GM12878 (cell line): ENCODE results near the gene CHRM3. TPM values are rescaled to one million over a fixed set of nuclear protein-coding genes. Genes with fewer than 3 reads are reported as not detected.

ENCODE experiments used
- ATAC-seq: fragments of 200-7000 bp; cut with Tn5 transposase; 3 replicates; pipeline ENCODE4 v1.9.1; 2020; ENCODE audit warnings: mild to moderate bottlenecking, moderate library complexity
- BruUV-seq: library from RNA; stranded (reverse); fragments of 400-500 nt; replicated peaks from 2 replicates; lab custom pipeline; 2021; lab: Mats Ljungman, UMichigan
- CTCF ChIA-PET: fragments of 300-600 bp; sonication (Branson Sonifier 250); formaldehyde crosslinking; extraction: SDS; loops from one replicate; lab custom pipeline; 2021; ENCODE audit warnings: inconsistent platforms; lab: Yijun Ruan, JAX
- POLR2A ChIA-PET: fragments of 350-600 bp; formaldehyde crosslinking; extraction: SDS; loops from one replicate; lab custom pipeline; 2021; ENCODE audit warnings: inconsistent platforms; lab: Charles Lee
- RAD21 ChIA-PET: fragments of 300-600 bp; sonication (Branson Sonifier 250); formaldehyde crosslinking; loops from one replicate; lab custom pipeline; 2023; ENCODE audit warnings: antibody characterized with exemption; ENCODE audit not compliant: unreplicated experiment; lab: Charles Lee
- SMC1A ChIA-PET: fragments of 300-600 bp; sonication (Branson Sonifier 250); formaldehyde crosslinking; loops from one replicate; lab custom pipeline; 2023; ENCODE audit not compliant: unreplicated experiment, uncharacterized antibody; lab: Charles Lee
- DNase-seq: peaks from one replicate; pipeline ENCODE4 v3.0.0-alpha.2; 2011; ENCODE audit warnings: low read depth, low spot score
- FAIRE-seq: peaks from 3 replicates; lab custom pipeline; 2011; peaks lifted over from hg19 to GRCh38; lab: Jason Lieb, UNC
- H2AFZ ChIP-seq: 2 replicates; pipeline ENCODE4 v1.6.0; 2011; ENCODE audit warnings: low read depth, low read length, control low read depth; ENCODE audit not compliant: control insufficient read depth
- H3K27ac ChIP-seq: 2 replicates; pipeline ENCODE4 v1.5.1; 2011; ENCODE audit warnings: control low read depth; ENCODE audit not compliant: control insufficient read depth, insufficient read depth
- H3K27me3 ChIP-seq, 2 experiments: replicated peaks in 1 of 2; 2 replicates each; pipeline versions ENCODE4 v1.6.0 to v1.6.1; 2011; ENCODE audit warnings: low read length in 1 of 2; ENCODE audit not compliant: control insufficient read depth in 2 of 2, insufficient read depth in 2 of 2
- H3K36me3 ChIP-seq, 2 experiments: 2 replicates each; pipeline ENCODE4 v1.5.1; 2011; ENCODE audit warnings: low read length in 1 of 2; ENCODE audit not compliant: control insufficient read depth in 2 of 2, insufficient read depth in 2 of 2
- H3K4me1 ChIP-seq: 2 replicates; pipeline ENCODE4 v1.6.1; 2011; ENCODE audit warnings: mild to moderate bottlenecking, low read length, moderate library complexity, mixed read lengths; ENCODE audit not compliant: control insufficient read depth, insufficient read depth
- H3K4me2 ChIP-seq: 2 replicates; pipeline ENCODE4 v1.6.0; 2011; ENCODE audit warnings: control low read depth; ENCODE audit not compliant: control insufficient read depth, insufficient read depth
- H3K4me3 ChIP-seq: fragments of 200-600 bp; sonication (generic); 2 replicates; pipeline ENCODE4 v1.5.1; 2016
- H3K79me2 ChIP-seq: 2 replicates; pipeline ENCODE4 v1.6.0; 2011; ENCODE audit warnings: low read length; ENCODE audit not compliant: control insufficient read depth, insufficient read depth
- H3K9ac ChIP-seq: 2 replicates; pipeline ENCODE4 v1.8.0; 2011; ENCODE audit warnings: low read length, control low read depth, mixed read lengths; ENCODE audit not compliant: control insufficient read depth, insufficient read depth
- H3K9me3 ChIP-seq: replicated peaks from 3 replicates; pipeline ENCODE4 v1.5.1; 2011; ENCODE audit warnings: mild to moderate bottlenecking, low read length; ENCODE audit not compliant: control insufficient read depth, insufficient read depth
- H4K20me1 ChIP-seq: 2 replicates; pipeline ENCODE4 v1.6.0; 2011; ENCODE audit not compliant: control insufficient read depth, insufficient read depth
- ETV6 ChIP-seq, 2 experiments: fragments of 450-650 bp in 1 of 2; IDR thresholded peaks in 1 of 2; conservative IDR thresholded peaks in 1 of 2; 2 replicates each; pipeline ENCODE4 v1.6.1; 2014; ENCODE audit warnings: antibody characterized with exemption in 1 of 2, borderline replicate concordance in 1 of 2, low read depth in 1 of 2, mild to moderate bottlenecking in 1 of 2, moderate library complexity in 1 of 2
- JUND ChIP-seq: IDR thresholded peaks from 2 replicates; pipeline ENCODE4 v1.6.1; 2012; ENCODE audit warnings: low read depth, mild to moderate bottlenecking, low read length, improper control_type of control experiment, moderate library complexity
- USF1 ChIP-seq: IDR thresholded peaks from 2 replicates; pipeline ENCODE4 v1.6.1; 2011; ENCODE audit warnings: borderline replicate concordance, low read depth, mild to moderate bottlenecking, moderate library complexity, mixed read lengths, low read length; ENCODE audit not compliant: insufficient read depth; ENCODE audit errors: extremely low read length
- ZBED1 ChIP-seq: IDR thresholded peaks from 2 replicates; pipeline ENCODE4 v1.6.1; 2016; ENCODE audit warnings: borderline replicate concordance
- WGBS: methylation state at CpG from one replicate; pipeline ENCODE4 v1.1.6; 2016; ENCODE audit warnings: low lambda C conversion rate; ENCODE audit not compliant: insufficient replicate concordance, insufficient coverage; ENCODE audit errors: missing lambda C conversion rate; 5-methylcytosine and 5-hydroxymethylcytosine counted together
- in situ Hi-C: fragments of 300-500 bp; cut with MboI; formaldehyde crosslinking; loops from 9 replicates; pipeline ENCODE4 v1.14.3; 2018; ENCODE audit warnings: mixed read lengths
- intact Hi-C: fragments of 100-400 bp; cut with micrococcal nuclease; formaldehyde crosslinking; loops from one replicate; pipeline ENCODE4 v1.14.2; 2022; ENCODE audit not compliant: unreplicated experiment
- polyA plus RNA-seq, 11 experiments: library from polyadenylated mRNA; depleted of rRNA in 4 of 11; unstranded in 6 of 11; stranded (reverse) in 5 of 11; fragments of >200 nt; fragmentation: Nextera tagmentation in 4 of 11; fragmentation: Illumina TruSeq in 1 of 11; extraction: Ambion mirVana in 4 of 11; extraction: Trizol in 1 of 11; gene quantifications; 1 replicate in 1 of 11; 2 replicates in 10 of 11; pipeline versions ENCODE4 v1.2.1 to v1.2.3, GENCODE V29; 2011 to 2016; ENCODE audit warnings: inconsistent platforms in 2 of 11, missing spikeins in 2 of 11, low read depth in 1 of 11
- total RNA-seq, 4 experiments: library from RNA; depleted of rRNA in 3 of 4; stranded (reverse); fragments of >200 nt in 3 of 4; fragmentation: Illumina TruSeq in 1 of 4; extraction: Trizol in 1 of 4; gene quantifications; 2 replicates each; pipeline versions ENCODE4 v1.2.1 to v1.2.3, GENCODE V29; 2013 to 2021

CHRM3 gene
- total and polyA plus RNA-seq, 10 of the 15 experiments (the other 5 are each of a cell fraction or from before 2014, with no cell fraction given), result 0.06 to 0.12 TPM; not detected in 8

GRCh38 chr1:239387304-239388158, 1.2 kb downstream of the CHRM3 start:
- no peak overlapping the region for H3K4me2 ChIP-seq
- H3K9ac ChIP-seq, result no peak overlapping the region
- BruUV-seq, result no TSS peak
- POLR2A ChIA-PET, result no interaction called here
- H3K27ac ChIP-seq, result no peak overlapping the region
- H3K4me1 ChIP-seq, result no peaks in the 10 kb centered on the region
- RAD21 ChIA-PET, result no interaction called here
- TF ChIP-seq ETV6 (conservative IDR thresholded peaks at IDR 0.05 in 1 of 2, IDR thresholded peaks at IDR 0.05 in 1 of 2; ENCODE audit: borderline replicate concordance in 1 of 2, low read depth in 1 of 2), result no peak
- CTCF ChIA-PET, result no interaction called here
- no peak overlapping the region for H2AFZ ChIP-seq
- H3K79me2 ChIP-seq, result no peaks in the 10 kb centered on the region
- no peak for DNase-seq
- 44% methylated on average over 54 of the region's 55 CpGs for WGBS
- H3K9me3 ChIP-seq, result no peaks in the 10 kb centered on the region; the same call in 2 of the 3 replicates
- no peaks in the 10 kb centered on the region for H3K27me3 ChIP-seq
- SMC1A ChIA-PET, result no interaction called here
- H3K4me3 ChIP-seq, result no peak overlapping the region
- no peak for ATAC-seq
- in situ Hi-C loops (no loop called here), intact Hi-C loops (no loop called here)
- FAIRE-seq, result no peak
- H3K36me3 ChIP-seq, result no peaks in the 10 kb centered on the region
- no peaks in the 10 kb centered on the region for H4K20me1 ChIP-seq

GRCh38 chr1:239388159-239388485, 1.8 kb downstream of the CHRM3 start:
- in situ Hi-C loops, result no loop called here
- ChIA-PET SMC1A (no interaction called here), POLR2A (no interaction called here), RAD21 (no interaction called here), CTCF (no interaction called here)
- BruUV-seq, result no TSS peak
- Histone ChIP-seq H3K27ac (no peak overlapping the region), H3K79me2 (no peaks in the 10 kb centered on the region), H3K4me2 (no peak overlapping the region), H3K4me3 (no peak overlapping the region), H3K27me3 (no peaks in the 10 kb centered on the region)
- 37% methylated on average over 5 of the region's 5 CpGs for WGBS
- no peak for FAIRE-seq
- no peak for TF ChIP-seq JUND
- no peak for TF ChIP-seq USF1
- no peak for TF ChIP-seq ZBED1
- TF ChIP-seq, all 136 proteins: peak for 0
- Histone ChIP-seq H3K9ac (no peak overlapping the region), H2AFZ (no peak overlapping the region), H3K9me3 (no peaks in the 10 kb centered on the region; the same call in 2 of the 3 replicates), H3K4me1 (no peaks in the 10 kb centered on the region), H3K36me3 (no peaks in the 10 kb centered on the region), H4K20me1 (no peaks in the 10 kb centered on the region)
- ATAC-seq, result no peak
- DNase-seq, result no peak
- intact Hi-C loops, result no loop called here
